Measurements from ENCODE around the gene NAA60. TPM values are rescaled to one million over a fixed set of nuclear protein-coding genes. Genes with fewer than 3 reads are reported as not detected.
A peak's percentile ranks its signal among the peaks of the same experiment; 100 is the strongest.
"Not testable (repeated sequence)": the region's sequence is repeated elsewhere in the genome, so short reads cannot be mapped to it uniquely, and the experiment has no call there.

The NAA60 gene
- total RNA-seq, 1 donor: 16.6 TPM

- H3K4me3 ChIP-seq (ENCODE audit: low read depth, low read length): no peak overlapping the region
- DNase-seq (ENCODE audit: low read depth): no peak
- TF ChIP-seq CTCF (IDR thresholded peaks at IDR 0.05; ENCODE audit: insufficient read depth, low read length): no peak
Observed at GRCh38 chr16:3470723-3471122, 27.2 kb downstream of the NAA60 start.

- H3K4me3 ChIP-seq (ENCODE audit: low read depth, low read length): no peak overlapping the region
- DNase-seq (ENCODE audit: low read depth): no peak
- TF ChIP-seq CTCF (IDR thresholded peaks at IDR 0.05; ENCODE audit: insufficient read depth, low read length): no peak
Observed at GRCh38 chr16:3471518-3472176, 28.2 kb downstream of the NAA60 start.

- TF ChIP-seq CTCF (IDR thresholded peaks at IDR 0.05; ENCODE audit: insufficient read depth, low read length): no peak
- peak; percentile 12 for DNase-seq (ENCODE audit: low read depth)
- no peak overlapping the region for H3K4me3 ChIP-seq (ENCODE audit: low read depth, low read length)
Observed at GRCh38 chr16:3472878-3473595, 29.6 kb downstream of the NAA60 start.

GRCh38 chr16:3473596-3473943, 30.1 kb downstream of the NAA60 start:
- not testable (repeated sequence) for H3K4me3 ChIP-seq (ENCODE audit: low read depth, low read length); DNase-seq (ENCODE audit: low read depth)

GRCh38 chr16:3474136-3474779, 30.8 kb downstream of the NAA60 start:
- no peak for DNase-seq (ENCODE audit: low read depth)

GRCh38 chr16:3474870-3475269, 31.4 kb downstream of the NAA60 start:
- not testable (repeated sequence) for DNase-seq (ENCODE audit: low read depth); H3K4me3 ChIP-seq (ENCODE audit: low read depth, low read length)

More at GRCh38 chr16:3474136-3474779, 30.8 kb downstream of the NAA60 start:
- no peak for TF ChIP-seq CTCF (IDR thresholded peaks at IDR 0.05; ENCODE audit: insufficient read depth, low read length)
- H3K4me3 ChIP-seq (ENCODE audit: low read depth, low read length): no peak overlapping the region

- TF ChIP-seq CTCF (IDR thresholded peaks at IDR 0.05; ENCODE audit: insufficient read depth, low read length): no peak
- no peak for DNase-seq (ENCODE audit: low read depth)
- no peak overlapping the region for H3K4me3 ChIP-seq (ENCODE audit: low read depth, low read length)
Observed at GRCh38 chr16:3475604-3476375, 32.3 kb downstream of the NAA60 start.

Data from fibroblast of the aortic adventitia (primary cell).